HG02885 (cell line): ENCODE data around the gene EXOC2.

ENCODE experiments used
- ATAC-seq: cut with Tn5 transposase; IDR thresholded peaks from one replicate; pipeline ENCODE4 v1.9.1; 2021; ENCODE audit warnings: mild to moderate bottlenecking; ENCODE audit not compliant: unreplicated experiment, poor library complexity

The EXOC2 gene

GRCh38 chr6:506920-507622 lies 185.9 kb downstream of the EXOC2 start:
- no peak for ATAC-seq

DNA sequence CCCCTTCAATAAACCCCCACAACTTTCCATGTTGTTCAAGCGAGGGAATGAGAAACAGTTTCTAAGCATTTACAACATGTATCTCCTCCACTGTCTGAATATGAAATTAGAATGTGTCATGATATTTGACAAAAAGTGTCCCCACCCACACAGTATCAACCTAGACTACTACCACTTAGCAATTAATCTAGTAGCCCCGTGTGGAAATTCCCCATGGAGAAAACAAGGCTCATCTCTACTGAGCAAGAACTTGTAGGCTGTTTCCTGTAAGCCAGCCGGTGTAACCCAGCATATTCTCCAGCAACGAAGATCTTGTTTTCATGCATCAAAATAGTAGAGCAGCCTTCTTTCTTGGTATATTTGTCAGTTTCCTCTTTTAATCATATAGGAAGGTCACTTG lies 186.4 kb downstream of the EXOC2 start:
- no peak for ATAC-seq

GRCh38 chr6:505374-505773 lies 187.6 kb downstream of the EXOC2 start:
- no peak for ATAC-seq

GRCh38 chr6:504446-504980 lies 188.4 kb downstream of the EXOC2 start:
- no peak for ATAC-seq

GRCh38 chr6:503610-504362 lies 189.2 kb downstream of the EXOC2 start:
- no peak for ATAC-seq

- ATAC-seq, result no peak
These were observed 190.2 kb downstream of the EXOC2 start for GRCh38 chr6:502761-503160.

DNA sequence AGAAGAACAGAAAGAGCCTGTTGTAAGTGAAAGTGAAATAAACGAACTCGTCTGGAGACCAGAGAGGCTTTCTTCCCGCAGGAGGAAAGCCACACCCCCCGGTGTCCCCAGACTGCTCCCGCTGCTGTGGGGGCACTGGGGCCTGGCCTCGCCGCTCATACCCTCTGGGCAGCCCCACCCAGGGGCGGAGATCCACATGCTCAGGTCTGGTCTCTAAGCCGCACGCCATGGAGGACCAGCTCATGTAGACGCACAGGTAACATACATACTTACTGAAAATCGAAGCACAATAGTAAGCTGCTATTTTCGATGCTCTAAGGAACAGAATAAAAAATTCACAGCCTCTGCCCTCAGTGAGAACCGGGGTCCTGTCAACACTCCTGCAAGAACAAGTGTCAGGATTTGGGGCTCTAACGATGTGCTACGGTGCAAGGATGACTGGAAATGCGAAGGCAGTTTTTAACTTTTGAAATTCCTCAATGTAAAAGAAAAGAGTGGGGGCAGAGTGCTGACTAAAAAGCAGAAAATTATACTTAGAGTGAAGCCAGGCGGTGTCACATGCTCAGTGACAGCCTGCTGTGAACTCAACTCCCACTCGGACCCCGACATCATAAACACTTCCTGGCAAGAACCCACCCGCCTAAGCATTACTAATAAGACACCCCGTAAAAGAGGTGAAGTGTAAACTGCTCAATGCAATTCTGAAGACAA lies 190.9 kb downstream of the EXOC2 start:
- ATAC-seq, result no peak

- ATAC-seq, result no peak
These were observed 193.3 kb downstream of the EXOC2 start for GRCh38 chr6:499617-500016.

DNA sequence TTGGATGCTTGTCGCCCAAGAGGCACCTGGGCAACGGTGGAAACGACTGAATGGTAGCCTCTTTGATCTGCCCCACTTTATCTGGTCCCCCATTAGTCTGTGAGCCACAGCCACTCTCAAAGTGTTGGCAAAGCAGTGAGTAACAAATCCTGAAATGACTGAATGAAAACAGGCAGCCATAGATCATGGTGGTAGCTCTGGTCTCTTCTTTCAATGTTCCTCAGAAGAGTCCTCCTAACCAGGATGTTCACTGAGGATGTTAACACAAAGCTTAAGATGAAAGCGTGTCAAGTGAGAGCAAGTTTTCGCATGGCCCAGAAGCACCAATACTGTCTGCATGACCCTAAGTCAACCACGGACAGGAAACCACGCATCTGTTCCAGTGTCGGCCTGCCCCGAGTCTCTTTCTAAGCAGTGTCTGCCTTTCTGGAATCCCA lies 194.1 kb downstream of the EXOC2 start:
- peak; percentile 56 for ATAC-seq

GRCh38 chr6:497258-497657 lies 195.7 kb downstream of the EXOC2 start:
- ATAC-seq, result no peak

- no peak for ATAC-seq
These were observed 196.3 kb downstream of the EXOC2 start for GRCh38 chr6:496649-497048.

DNA sequence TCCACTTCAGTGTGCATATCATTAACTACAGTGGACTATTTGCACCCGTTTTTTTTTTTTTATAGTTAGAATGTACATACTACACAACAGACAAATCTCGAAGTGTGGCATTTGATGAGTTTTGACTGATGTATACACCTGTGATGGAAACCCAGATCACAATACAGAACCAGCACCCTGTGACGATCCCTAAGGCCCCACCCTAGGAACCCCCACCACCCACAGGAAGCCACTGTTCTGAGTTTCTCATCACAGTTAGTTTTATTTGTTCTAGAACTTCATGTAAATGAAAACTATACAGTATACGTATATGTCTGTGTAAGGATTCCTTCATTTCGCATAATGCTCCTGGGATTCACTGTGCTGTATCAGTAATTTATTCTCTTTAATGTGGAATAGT lies 198.5 kb downstream of the EXOC2 start:
- ATAC-seq, result no peak

DNA sequence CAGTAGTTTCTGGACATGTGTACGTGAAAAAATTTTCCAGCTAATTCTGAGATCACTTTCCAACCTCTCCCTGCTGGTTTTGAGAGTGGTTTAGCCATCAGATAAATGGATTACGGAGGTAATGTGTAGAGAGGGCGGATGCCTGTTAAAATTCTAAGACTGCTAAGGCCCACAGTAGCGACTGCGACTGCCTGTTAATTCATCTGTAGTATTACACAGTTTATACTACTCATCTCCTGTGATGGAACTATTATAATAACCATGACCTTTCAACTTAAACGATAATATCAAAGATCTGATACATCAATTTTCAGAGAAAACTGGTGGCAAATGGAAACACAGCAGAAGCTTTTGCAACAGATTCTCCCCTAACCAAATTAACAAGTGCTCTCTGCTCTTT lies 199.1 kb downstream of the EXOC2 start:
- ATAC-seq, result no peak

DNA sequence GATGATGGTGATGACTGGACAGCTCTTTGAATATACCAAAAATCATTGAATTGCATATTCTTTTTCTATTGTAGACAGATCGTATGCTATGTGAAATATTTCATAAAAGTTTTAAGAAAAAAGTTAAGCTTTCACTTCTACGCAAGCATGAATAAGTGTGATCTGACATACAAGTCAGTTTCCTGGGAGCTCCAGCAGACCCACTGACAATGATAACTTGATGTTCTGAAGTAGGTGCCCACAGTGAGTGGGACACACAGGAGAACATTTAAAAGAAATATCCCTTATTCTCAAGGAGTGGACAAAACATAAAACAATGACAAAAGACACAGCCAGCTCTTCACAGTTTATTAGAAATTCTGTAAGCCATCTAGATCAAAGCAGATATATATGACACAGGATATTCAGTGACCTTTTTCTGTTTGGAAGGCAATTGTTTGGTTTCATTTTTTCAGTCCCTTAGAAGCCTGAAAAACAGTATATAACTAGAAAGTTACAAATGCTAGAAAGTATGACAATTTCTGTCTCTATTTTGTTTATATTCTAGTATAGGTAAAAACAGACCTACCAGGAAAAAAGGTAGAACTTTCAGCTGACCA lies 200.0 kb downstream of the EXOC2 start:
- ATAC-seq, result no peak

DNA sequence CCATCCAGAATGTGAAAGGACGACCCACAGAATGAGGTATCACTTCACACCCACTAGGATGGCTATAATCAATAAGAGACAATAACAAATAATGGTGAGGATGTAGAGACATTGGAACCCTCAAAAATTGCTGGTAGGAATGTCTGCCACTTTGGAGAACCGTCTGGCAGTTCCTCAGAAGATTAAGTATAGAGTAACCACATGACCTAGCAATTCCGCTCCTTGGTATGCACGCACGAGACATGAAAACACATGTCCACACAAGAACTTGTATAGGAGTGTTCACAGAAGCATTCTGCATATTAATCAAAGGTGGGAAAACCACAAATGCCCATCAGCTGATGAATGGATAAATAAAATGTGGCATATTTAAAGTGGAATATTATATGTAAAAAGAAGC lies 200.8 kb downstream of the EXOC2 start:
- ATAC-seq, result no peak

DNA sequence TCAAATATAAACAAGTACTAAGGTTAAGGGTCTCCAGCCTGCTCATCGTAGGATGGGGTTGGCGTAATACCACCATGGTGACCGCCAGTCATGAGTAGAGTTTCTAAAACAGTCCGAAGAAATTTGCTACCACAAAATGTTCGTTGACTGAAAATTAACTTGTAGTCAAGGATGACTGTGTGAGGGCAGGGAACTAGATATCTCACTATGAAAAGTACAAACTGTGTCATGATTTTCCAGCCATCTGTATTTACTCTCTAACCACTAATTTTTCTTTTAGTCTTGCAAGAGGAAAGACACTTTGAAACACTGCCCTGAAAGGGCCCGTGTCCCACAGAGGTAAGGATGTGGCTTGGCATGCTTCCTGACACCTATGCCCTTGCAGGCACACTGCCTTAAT lies 201.7 kb downstream of the EXOC2 start:
- ATAC-seq, result no peak

DNA sequence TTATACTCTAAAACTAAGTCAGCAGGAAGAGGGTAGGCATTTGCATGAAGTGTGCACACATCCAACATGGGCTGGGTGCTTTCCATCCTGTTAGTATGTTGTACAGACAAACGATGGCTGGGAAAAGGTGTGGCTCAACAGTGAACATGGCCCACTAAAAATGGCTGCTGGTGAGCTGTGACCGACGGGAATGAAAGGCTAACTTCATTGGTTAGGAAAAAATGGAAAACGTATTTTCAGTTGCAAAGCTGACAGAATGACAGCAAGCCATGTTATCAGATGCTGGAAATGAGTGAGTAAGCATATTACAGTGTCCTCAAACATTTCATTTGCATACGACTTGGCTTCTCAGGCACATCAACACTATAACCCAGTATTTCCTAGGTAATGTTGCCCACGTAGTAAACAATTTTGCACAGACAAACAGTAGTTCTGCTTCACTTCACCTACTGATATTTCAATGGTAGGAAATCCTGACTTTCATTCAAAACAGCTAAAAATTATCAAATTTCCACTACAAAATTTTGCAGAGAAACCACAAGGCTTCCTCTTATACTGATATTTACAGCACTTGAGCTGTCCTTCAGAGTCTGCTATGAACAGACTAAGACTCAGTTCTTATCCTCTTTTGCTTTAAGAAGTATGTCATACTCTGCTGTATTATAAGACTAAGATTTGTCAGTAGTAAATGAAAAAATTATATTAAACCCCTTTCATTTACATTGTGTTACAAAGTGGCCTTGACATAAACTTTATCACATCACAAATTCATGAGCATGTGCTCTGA lies 202.5 kb downstream of the EXOC2 start:
- peak; percentile 63 for ATAC-seq

DNA sequence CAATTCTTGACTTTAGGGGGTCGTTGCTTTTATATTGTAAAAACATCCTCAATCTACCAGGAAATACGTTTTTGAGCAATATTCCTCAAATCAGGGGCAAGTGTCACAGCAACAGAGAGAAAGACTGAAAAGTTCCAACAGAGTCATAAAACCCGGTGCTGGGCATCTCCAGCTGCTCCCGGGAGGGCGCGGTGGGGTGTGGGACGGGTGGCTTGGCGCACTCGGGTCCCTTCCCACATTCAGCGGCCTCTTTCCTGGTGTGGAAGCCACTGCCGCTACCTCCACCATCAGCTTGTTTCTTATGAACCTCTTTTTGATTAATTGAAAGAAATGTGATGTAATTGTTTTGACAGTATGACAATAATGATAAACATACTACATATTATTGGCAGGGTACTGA lies 203.2 kb downstream of the EXOC2 start:
- ATAC-seq, result no peak

DNA sequence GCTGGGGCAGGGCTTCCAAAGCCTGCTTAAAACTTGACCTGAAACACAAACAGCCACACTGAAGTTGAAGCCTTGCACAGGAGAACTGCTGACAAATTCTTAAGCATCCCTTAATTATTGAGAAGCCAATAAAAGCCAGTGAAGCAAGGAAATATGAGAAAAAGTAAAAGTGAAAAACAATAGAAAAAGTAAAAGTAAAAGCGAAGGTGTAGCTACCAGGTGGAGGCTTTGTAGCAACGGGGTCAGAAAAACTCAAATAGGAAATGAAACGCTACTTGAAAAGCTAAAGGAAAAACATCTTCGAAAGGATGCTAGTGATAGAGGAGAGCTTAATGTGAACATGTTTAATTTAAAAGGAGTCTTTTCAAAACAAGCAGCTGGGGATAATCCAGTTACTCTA lies 203.9 kb downstream of the EXOC2 start:
- no peak for ATAC-seq

- ATAC-seq, result no peak
These were observed 205.0 kb downstream of the EXOC2 start for GRCh38 chr6:487956-488355.
